Measurements from ENCODE around the gene NT5M. TPM values are rescaled to one million over a fixed set of nuclear protein-coding genes. Genes with fewer than 3 reads are reported as not detected.

The NT5M gene
- total RNA-seq, 1 donor from 2014 or later = 8.2 TPM

- Mint-ChIP-seq H3K4me1 (ENCODE audit: low read depth, unreplicated experiment) (peaks cover 16% of the 10 kb centered on the region), H3K4me3 (ENCODE audit: unreplicated experiment) (no peak overlapping the region), H3K9me3 (ENCODE audit: unreplicated experiment) (peaks cover 14% of the 10 kb centered on the region), H3K36me3 (ENCODE audit: unreplicated experiment) (peaks cover 29% of the 10 kb centered on the region), H3K27ac (ENCODE audit: unreplicated experiment) (no peak overlapping the region), H3K27me3 (ENCODE audit: unreplicated experiment) (peaks cover 5% of the 10 kb centered on the region)
- DNase-seq = no peak
- TF ChIP-seq CTCF (IDR thresholded peaks at IDR 0.05; ENCODE audit: partially characterized antibody, unreplicated experiment) = no peak
Observed at GRCh38 chr17:17359271-17359670, 56.1 kb downstream of the NT5M start.

GRCh38 chr17:17360087-17360730 lies 57.0 kb downstream of the NT5M start:
- H3K27ac Mint-ChIP-seq (ENCODE audit: unreplicated experiment) = no peak overlapping the region

GRCh38 chr17:17361543-17361866 lies 58.3 kb downstream of the NT5M start:
- Mint-ChIP-seq H3K9me3 (ENCODE audit: unreplicated experiment) (peaks cover 20% of the 10 kb centered on the region), H3K27me3 (ENCODE audit: unreplicated experiment) (peaks cover 5% of the 10 kb centered on the region), H3K27ac (ENCODE audit: unreplicated experiment) (no peak overlapping the region), H3K36me3 (ENCODE audit: unreplicated experiment) (peaks cover 35% of the 10 kb centered on the region), H3K4me1 (ENCODE audit: low read depth, unreplicated experiment) (peaks cover 7% of the 10 kb centered on the region), H3K4me3 (ENCODE audit: unreplicated experiment) (no peak overlapping the region)
- no peak for DNase-seq
- no peak for TF ChIP-seq CTCF (IDR thresholded peaks at IDR 0.05; ENCODE audit: partially characterized antibody, unreplicated experiment)

More at GRCh38 chr17:17360087-17360730, 57.0 kb downstream of the NT5M start:
- H3K4me3 Mint-ChIP-seq (ENCODE audit: unreplicated experiment) = no peak overlapping the region
- H3K36me3 Mint-ChIP-seq (ENCODE audit: unreplicated experiment) = peaks cover 29% of the 10 kb centered on the region
- TF ChIP-seq CTCF (IDR thresholded peaks at IDR 0.05; ENCODE audit: partially characterized antibody, unreplicated experiment) = no peak
- peaks cover 14% of the 10 kb centered on the region for H3K9me3 Mint-ChIP-seq (ENCODE audit: unreplicated experiment)
- peaks cover 5% of the 10 kb centered on the region for H3K27me3 Mint-ChIP-seq (ENCODE audit: unreplicated experiment)
- H3K4me1 Mint-ChIP-seq (ENCODE audit: low read depth, unreplicated experiment) = peaks cover 13% of the 10 kb centered on the region
- DNase-seq = no peak

- peaks cover 9% of the 10 kb centered on the region for H3K4me1 Mint-ChIP-seq (ENCODE audit: low read depth, unreplicated experiment)
- H3K27me3 Mint-ChIP-seq (ENCODE audit: unreplicated experiment) = peaks cover 5% of the 10 kb centered on the region
- no peak for TF ChIP-seq CTCF (IDR thresholded peaks at IDR 0.05; ENCODE audit: partially characterized antibody, unreplicated experiment)
- no peak overlapping the region for H3K4me3 Mint-ChIP-seq (ENCODE audit: unreplicated experiment)
- peaks cover 37% of the 10 kb centered on the region for H3K36me3 Mint-ChIP-seq (ENCODE audit: unreplicated experiment)
- no peak overlapping the region for H3K27ac Mint-ChIP-seq (ENCODE audit: unreplicated experiment)
- peak; percentile 12 for DNase-seq
- peaks cover 23% of the 10 kb centered on the region for H3K9me3 Mint-ChIP-seq (ENCODE audit: unreplicated experiment)
Observed at GRCh38 chr17:17361867-17362539, 58.8 kb downstream of the NT5M start.

GRCh38 chr17:17362540-17362930 lies 59.4 kb downstream of the NT5M start:
- H3K4me3 Mint-ChIP-seq (ENCODE audit: unreplicated experiment) = no peak overlapping the region
- peaks cover 37% of the 10 kb centered on the region for H3K36me3 Mint-ChIP-seq (ENCODE audit: unreplicated experiment)
- peaks cover 14% of the 10 kb centered on the region for H3K4me1 Mint-ChIP-seq (ENCODE audit: low read depth, unreplicated experiment)
- no peak overlapping the region for H3K27ac Mint-ChIP-seq (ENCODE audit: unreplicated experiment)
- TF ChIP-seq CTCF (IDR thresholded peaks at IDR 0.05; ENCODE audit: partially characterized antibody, unreplicated experiment) = no peak
- DNase-seq = no peak
- H3K27me3 Mint-ChIP-seq (ENCODE audit: unreplicated experiment) = peaks cover 8% of the 10 kb centered on the region
- peaks cover 23% of the 10 kb centered on the region for H3K9me3 Mint-ChIP-seq (ENCODE audit: unreplicated experiment)
